ENCODE measurements around the gene ARHGAP6. TPM values are rescaled to one million over a fixed set of nuclear protein-coding genes. Genes with fewer than 3 reads are reported as not detected.

Gene ARHGAP6
- total RNA-seq, 1 donor from 2014 or later = 12.0 TPM

DNA sequence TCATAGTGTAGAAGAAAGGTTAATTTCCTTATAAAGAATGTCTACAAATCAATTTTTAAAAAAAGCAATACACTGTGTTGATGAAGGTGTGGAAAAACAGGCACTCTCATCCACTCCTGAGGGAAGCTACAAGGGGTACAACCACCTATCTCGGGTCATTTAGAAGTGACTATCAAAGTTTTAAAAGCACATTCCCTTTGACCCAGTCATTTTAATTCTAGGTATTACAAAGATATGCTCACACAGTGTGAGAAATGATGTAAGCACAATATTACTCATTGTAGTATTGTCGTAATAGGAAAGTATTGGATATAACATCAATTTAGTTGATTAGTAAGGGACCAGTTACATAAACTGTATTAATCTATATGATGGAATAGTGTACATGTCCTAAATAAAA, 562.0 kb downstream of the ARHGAP6 start:
- no peak for DNase-seq (ENCODE audit: low spot score)

DNA sequence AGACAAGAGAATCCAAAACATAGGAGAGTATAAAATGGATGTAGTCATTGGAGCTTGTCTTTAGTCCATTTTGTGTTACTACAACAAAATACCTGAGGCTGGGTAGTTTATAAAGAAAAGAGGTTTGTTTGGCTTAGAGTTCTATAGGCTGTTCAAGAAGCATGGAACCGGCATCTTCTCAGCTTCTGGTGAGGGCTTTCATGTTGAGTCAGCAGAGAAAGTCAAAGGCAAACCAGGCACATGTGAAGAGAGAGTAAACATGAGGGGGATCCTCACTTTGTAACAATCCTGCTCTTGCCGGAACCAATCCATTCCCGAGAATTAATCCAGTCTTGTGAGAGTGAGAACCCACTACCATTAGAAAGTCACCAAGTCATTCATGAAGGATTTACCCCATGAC, 562.7 kb downstream of the ARHGAP6 start:
- DNase-seq (ENCODE audit: low spot score) = no peak

DNA sequence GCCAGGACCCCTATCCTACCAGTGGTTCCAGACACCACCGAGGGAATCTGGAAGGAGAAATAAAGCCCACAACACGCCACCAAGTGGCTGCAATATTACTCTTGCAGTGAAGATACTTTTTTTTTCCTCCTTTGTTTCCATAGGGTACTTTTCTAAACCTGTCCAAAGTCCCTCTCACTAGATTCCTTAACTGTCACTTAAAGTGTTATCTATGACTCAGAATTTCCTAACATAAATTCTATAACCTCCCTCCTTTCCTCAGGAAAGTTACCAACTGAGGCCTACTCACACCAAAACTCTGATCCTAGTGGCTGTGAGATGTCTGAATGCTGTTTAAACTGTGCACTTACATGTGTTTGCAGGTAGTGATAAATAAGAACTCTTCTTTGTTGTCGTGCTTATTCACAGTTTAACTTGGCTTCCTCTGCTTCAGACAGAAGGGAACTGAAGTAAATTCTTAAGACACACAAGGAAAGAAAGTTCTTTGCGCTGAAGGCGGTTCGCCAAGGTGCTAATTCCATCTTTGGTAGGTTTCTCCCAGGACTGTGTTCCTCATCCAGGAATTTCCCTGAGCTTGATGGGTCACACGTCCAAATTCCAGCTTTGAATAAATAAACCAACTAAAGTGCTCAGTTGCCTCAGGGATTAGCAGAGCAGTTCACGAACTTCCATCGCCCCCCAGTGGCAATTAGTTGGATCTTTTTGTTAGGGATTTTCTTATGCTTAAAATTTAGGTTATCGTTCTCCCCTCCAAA, 565.3 kb downstream of the ARHGAP6 start:
- peak; percentile 39 for DNase-seq (ENCODE audit: low spot score)

DNA sequence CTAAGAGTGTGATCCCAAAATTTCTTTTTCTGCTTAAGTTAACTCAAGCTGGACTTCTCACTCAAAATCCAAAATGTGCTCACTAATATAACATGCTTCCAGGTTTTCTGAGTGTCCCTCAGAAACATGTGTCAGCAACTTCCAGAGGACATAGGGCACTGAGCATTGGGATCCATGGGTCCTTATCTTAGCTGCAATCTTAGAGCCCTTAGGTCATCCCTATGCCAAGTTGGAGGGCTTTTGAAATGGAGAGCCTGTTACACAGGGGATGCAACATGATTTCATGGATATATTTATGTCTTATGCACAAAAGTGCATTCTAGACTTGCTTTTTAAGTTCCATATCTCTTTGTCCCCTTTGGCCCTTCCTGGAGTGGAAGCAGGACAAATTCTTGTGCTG, 566.3 kb downstream of the ARHGAP6 start:
- no peak for DNase-seq (ENCODE audit: low spot score)

DNA sequence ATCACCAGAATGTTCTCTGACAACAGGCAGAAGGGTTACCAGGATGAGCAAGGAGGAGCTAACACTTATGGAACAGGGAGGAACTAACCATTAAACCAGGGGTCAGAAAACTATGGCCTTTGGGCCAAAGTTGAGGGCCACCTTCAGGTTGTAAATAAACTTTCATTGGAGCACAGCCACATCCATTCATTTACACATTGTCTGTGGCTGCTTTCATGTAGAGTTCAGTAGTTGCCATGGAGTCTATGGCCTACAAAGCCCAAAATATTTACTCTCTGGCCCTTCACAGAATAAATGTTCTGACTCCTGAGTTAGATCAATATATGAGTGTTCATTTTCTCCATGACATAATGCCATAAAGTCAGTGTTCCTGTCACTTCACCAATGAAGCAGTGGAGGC, 567.8 kb downstream of the ARHGAP6 start:
- no peak for DNase-seq (ENCODE audit: low spot score)

DNA sequence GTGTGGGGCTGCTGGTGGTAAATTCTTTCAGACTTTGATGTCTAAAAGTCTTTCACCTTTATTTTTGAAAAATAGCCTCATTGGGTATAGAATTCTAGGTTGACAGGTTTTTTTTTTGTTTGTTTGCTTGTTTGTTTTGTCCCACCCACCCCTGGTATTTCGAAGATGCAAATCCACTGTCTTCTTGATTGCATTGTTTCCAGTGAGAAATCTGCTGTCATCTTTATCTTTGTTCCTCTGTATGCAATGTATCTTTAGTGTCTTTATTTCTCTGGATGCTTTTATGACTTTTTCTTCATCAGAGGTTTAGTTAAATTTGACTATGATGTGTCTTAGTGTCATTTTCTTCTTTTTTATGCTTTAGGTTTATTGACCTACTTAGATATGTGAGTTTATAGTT, 575.9 kb downstream of the ARHGAP6 start:
- no peak for DNase-seq (ENCODE audit: low spot score)

Other genes with a start within 250 kb of the ARHGAP6 start
- gene MSL3, start 92.3 kb upstream of the ARHGAP6 start, total RNA-seq = 24.3 TPM